ENCODE measurements around the gene TEX50.
"Not testable (repeated sequence)": the region's sequence is repeated elsewhere in the genome, so short reads cannot be mapped to it uniquely, and the experiment has no call there.

Gene TEX50

DNA sequence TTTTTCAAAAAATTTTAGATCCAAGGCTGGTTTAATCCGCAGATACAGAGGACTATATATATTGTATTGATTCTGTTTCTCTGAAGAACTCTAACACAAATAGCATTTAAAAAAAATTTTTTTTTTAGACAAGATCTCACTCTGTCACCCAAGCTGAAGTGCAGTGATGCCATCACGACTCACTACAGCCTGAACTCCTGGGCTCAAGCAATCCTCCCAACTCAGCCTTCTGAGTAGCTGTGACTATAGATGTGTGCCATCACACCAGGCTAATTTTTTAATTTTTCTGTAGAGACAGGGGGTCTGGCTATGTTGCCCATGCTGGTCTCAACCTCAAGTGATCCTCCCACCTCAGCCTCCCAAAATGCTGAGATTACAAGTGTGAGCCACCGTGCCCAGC is 31.5 kb downstream of the TEX50 start:
- Histone ChIP-seq H3K4me1 (ENCODE audit: control extremely low read depth in 1 of 4, control insufficient read depth in 4 of 4, insufficient read depth in 4 of 4, low read length in 3 of 4) (peaks cover 0 to 17% (median 9%) of the 10 kb centered on the region in 4 experiments), H3K9me3 (ENCODE audit: control extremely low read depth in 1 of 5, control insufficient read depth in 4 of 5, insufficient read depth in 2 of 5, low read depth in 1 of 5, low read length in 4 of 5) (peaks cover 0 to 2% (median 0%) of the 10 kb centered on the region in 5 experiments), H3K4me3 (ENCODE audit: control insufficient read depth in 1 of 7, extremely low read depth in 1 of 7, insufficient read depth in 4 of 7, low read depth in 2 of 7, low read length in 6 of 7) (no peak overlapping the region), H3K27ac (ENCODE audit: insufficient read depth in 1 of 2, low read depth in 1 of 2, low read length in 2 of 2, poor library complexity in 1 of 2, severe bottlenecking in 2 of 2) (no peak overlapping the region), H3K27me3 (replicated peaks in 2 of 5; ENCODE audit: control insufficient read depth in 4 of 5, insufficient read depth in 5 of 5, low read length in 4 of 5) (peaks cover 0 to 6% (median 4%) of the 10 kb centered on the region in 5 experiments), H3K36me3 (ENCODE audit: control insufficient read depth in 4 of 4, insufficient read depth in 4 of 4, low read length in 3 of 4) (no peaks in the 10 kb centered on the region)
- no peak for DNase-seq
- 80% methylated on average over 1 of the region's 3 CpGs for WGBS (ENCODE audit: insufficient coverage)
- CTCF ChIA-PET: interaction anchor here (0.6 kb wide), 1 partner anchor 246 kb away, joined by 3 read pairs; no protein-coding TSS in a partner anchor
- POLR2A ChIA-PET: no interaction called here

DNA sequence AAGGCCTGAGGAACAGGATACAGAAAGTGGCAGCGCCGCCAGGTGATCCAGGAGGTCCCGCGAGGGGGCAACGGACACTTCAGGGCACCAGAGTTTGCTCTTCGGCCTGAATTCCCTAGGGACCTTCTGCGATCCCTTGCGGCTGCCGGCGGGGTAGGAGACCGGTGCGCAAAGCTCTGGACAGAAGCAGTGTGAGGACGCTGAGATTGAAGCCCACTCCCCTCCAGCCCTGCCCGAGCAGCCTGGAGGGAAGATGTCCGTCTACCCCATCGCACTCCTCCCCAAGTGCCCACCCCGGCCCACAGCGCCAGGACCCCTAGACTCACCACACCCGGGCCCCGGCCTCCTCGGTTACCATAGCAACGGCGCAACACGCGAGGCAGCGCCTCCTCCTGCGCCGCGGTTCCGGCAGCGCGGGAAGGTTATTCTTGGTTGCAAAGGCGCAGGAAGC is 34.4 kb downstream of the TEX50 start, which contains the start of gene ANKRD45:
Gene ANKRD45, minus strand, starts transcription at position 361 of the 451 bp plus-strand sequence. CDS start 10,433 bp downstream, outside the sequence.
- H3K4me1 ChIP-seq (ENCODE audit: control extremely low read depth in 1 of 4, control insufficient read depth in 4 of 4, insufficient read depth in 4 of 4, low read length in 3 of 4): peaks cover 0 to 10% (median 8%) of the 10 kb centered on the region in 4 experiments
- H3K4me3 ChIP-seq (ENCODE audit: control insufficient read depth in 1 of 7, extremely low read depth in 1 of 7, insufficient read depth in 4 of 7, low read depth in 2 of 7, low read length in 6 of 7): peak within 1 kb of the TSS; percentile 35 to 74 (median 47)
- ChIA-PET POLR2A (no interaction called here), CTCF (no interaction called here)
- no peaks in the 10 kb centered on the region for H3K36me3 ChIP-seq (ENCODE audit: control insufficient read depth in 4 of 4, insufficient read depth in 4 of 4, low read length in 3 of 4)
- no peaks in the 10 kb centered on the region for H3K9me3 ChIP-seq (ENCODE audit: control extremely low read depth in 1 of 5, control insufficient read depth in 4 of 5, insufficient read depth in 2 of 5, low read depth in 1 of 5, low read length in 4 of 5)
- peak; percentile 27 to 66 (median 60) for DNase-seq
- H3K27ac ChIP-seq (ENCODE audit: insufficient read depth in 1 of 2, low read depth in 1 of 2, low read length in 2 of 2, poor library complexity in 1 of 2, severe bottlenecking in 2 of 2): peak within 1 kb of the TSS in 1 of 2 experiments; percentile 43
- 6% methylated on average over 24 of the region's 33 CpGs for whole genome bisulfite sequencing (ENCODE audit: insufficient coverage)
- peaks cover 0 to 6% (median 3%) of the 10 kb centered on the region in 5 experiments for H3K27me3 ChIP-seq (replicated peaks in 2 of 5; ENCODE audit: control insufficient read depth in 4 of 5, insufficient read depth in 5 of 5, low read length in 4 of 5)

DNA sequence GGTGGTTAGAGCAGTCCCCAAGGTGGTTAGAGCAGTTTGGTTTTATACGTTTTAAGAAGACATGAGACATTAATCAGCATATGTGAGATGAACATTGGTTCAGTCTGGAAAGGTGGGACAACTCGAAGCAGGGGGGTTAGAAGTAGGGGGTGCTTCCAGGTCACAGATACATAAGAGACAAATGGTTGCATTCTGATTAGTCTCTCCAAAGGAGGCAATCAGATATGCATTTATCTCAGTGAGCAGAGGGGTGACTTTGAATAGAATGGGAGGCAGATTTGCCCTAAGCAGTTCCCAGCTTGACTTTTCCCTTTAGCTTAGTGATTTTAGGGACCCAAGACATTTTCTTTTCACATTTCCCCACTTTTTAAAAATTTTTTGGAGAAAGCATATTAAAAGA is 39.4 kb downstream of the TEX50 start:
- WGBS (ENCODE audit: insufficient coverage): 100% methylated on average over 2 of the region's 2 CpGs
- H3K4me3 ChIP-seq (ENCODE audit: control insufficient read depth in 1 of 7, extremely low read depth in 1 of 7, insufficient read depth in 4 of 7, low read depth in 2 of 7, low read length in 6 of 7); H3K27me3 ChIP-seq (replicated peaks in 2 of 5; ENCODE audit: control insufficient read depth in 4 of 5, insufficient read depth in 5 of 5, low read length in 4 of 5); CTCF ChIA-PET; POLR2A ChIA-PET; DNase-seq; H3K27ac ChIP-seq (ENCODE audit: insufficient read depth in 1 of 2, low read depth in 1 of 2, low read length in 2 of 2, poor library complexity in 1 of 2, severe bottlenecking in 2 of 2); H3K9me3 ChIP-seq (ENCODE audit: control extremely low read depth in 1 of 5, control insufficient read depth in 4 of 5, insufficient read depth in 2 of 5, low read depth in 1 of 5, low read length in 4 of 5); H3K4me1 ChIP-seq (ENCODE audit: control extremely low read depth in 1 of 4, control insufficient read depth in 4 of 4, insufficient read depth in 4 of 4, low read length in 3 of 4); H3K36me3 ChIP-seq (ENCODE audit: control insufficient read depth in 4 of 4, insufficient read depth in 4 of 4, low read length in 3 of 4): not testable (repeated sequence)

DNA sequence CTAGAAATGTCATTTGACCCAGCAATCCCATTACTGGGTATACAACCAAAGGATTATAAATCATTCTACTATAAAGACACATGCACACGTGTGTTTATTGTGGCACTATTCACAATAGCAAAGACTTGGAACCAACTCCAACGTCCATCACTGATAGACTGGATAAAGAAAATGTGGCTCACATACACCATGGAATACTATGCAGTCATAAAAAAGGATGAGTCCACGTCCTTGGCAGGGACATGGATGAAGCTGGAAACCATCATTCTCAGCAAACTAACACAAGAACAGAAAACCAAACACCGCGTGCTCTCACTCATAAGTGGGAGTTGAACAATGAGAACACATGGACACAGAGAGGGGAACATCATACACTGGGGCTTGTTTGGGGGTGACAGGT is 45.0 kb downstream of the TEX50 start:
- DNase-seq; H3K4me1 ChIP-seq (ENCODE audit: control extremely low read depth in 1 of 4, control insufficient read depth in 4 of 4, insufficient read depth in 4 of 4, low read length in 3 of 4); H3K36me3 ChIP-seq (ENCODE audit: control insufficient read depth in 4 of 4, insufficient read depth in 4 of 4, low read length in 3 of 4); H3K9me3 ChIP-seq (ENCODE audit: control extremely low read depth in 1 of 5, control insufficient read depth in 4 of 5, insufficient read depth in 2 of 5, low read depth in 1 of 5, low read length in 4 of 5); H3K4me3 ChIP-seq (ENCODE audit: control insufficient read depth in 1 of 7, extremely low read depth in 1 of 7, insufficient read depth in 4 of 7, low read depth in 2 of 7, low read length in 6 of 7); POLR2A ChIA-PET; H3K27me3 ChIP-seq (replicated peaks in 2 of 5; ENCODE audit: control insufficient read depth in 4 of 5, insufficient read depth in 5 of 5, low read length in 4 of 5); CTCF ChIA-PET; H3K27ac ChIP-seq (ENCODE audit: insufficient read depth in 1 of 2, low read depth in 1 of 2, low read length in 2 of 2, poor library complexity in 1 of 2, severe bottlenecking in 2 of 2): not testable (repeated sequence)
- 100% methylated on average over 3 of the region's 5 CpGs for WGBS (ENCODE audit: insufficient coverage)

DNA sequence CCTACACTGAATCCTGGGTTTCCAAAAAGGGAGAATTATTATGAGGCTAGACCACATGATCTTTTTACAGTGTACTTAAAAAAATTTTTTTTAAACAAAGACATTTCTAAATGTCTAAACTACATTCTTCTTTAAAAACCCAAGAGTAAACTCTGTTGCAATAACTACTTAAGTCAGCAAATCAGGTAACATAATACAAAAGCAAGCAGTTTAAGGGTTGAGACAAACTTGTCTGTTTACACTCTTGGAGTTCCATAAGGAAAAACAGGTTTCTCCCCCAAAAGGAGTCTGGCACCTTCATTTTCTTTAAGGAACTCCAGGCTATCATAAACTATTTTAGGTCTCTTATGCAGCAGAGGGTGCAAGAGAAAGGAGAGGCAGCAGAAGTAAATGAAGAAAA is 47.0 kb downstream of the TEX50 start:
- no peak for DNase-seq
- Histone ChIP-seq H3K4me3 (ENCODE audit: control insufficient read depth in 1 of 7, extremely low read depth in 1 of 7, insufficient read depth in 4 of 7, low read depth in 2 of 7, low read length in 6 of 7) (no peak overlapping the region), H3K27ac (ENCODE audit: insufficient read depth in 1 of 2, low read depth in 1 of 2, low read length in 2 of 2, poor library complexity in 1 of 2, severe bottlenecking in 2 of 2) (no peak overlapping the region), H3K27me3 (replicated peaks in 2 of 5; ENCODE audit: control insufficient read depth in 4 of 5, insufficient read depth in 5 of 5, low read length in 4 of 5) (no peaks in the 10 kb centered on the region), H3K9me3 (ENCODE audit: control extremely low read depth in 1 of 5, control insufficient read depth in 4 of 5, insufficient read depth in 2 of 5, low read depth in 1 of 5, low read length in 4 of 5) (peaks cover 0 to 3% (median 0%) of the 10 kb centered on the region in 5 experiments), H3K36me3 (ENCODE audit: control insufficient read depth in 4 of 4, insufficient read depth in 4 of 4, low read length in 3 of 4) (no peaks in the 10 kb centered on the region), H3K4me1 (ENCODE audit: control extremely low read depth in 1 of 4, control insufficient read depth in 4 of 4, insufficient read depth in 4 of 4, low read length in 3 of 4) (peaks cover 0 to 8% (median 0%) of the 10 kb centered on the region in 4 experiments)
- ChIA-PET POLR2A (no interaction called here), CTCF (interaction anchor here (1.5 kb wide), 1 partner anchor 9 kb away, joined by 3 read pairs; no protein-coding TSS in a partner anchor)

DNA sequence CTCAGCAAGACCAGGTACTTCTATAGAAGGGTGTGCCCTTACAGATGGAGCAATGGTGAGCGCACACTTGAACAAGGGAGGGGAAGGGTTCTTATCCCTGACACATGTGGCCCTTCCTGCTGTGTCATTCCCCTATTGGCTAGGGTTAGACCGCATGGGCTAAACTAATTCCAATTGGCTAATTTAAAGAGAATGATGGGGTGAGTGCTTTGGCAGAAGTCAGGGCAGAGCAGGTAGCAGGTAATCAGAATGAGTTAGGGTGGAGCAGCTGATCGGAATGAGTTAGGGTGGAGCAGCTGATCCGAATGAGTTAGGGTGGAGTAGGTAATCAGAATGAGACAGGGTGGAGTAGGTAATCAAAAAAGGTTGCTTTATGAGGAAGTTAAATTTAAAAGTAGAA is 48.7 kb downstream of the TEX50 start:
- WGBS (ENCODE audit: insufficient coverage): 83% methylated on average over 1 of the region's 4 CpGs
- CTCF ChIA-PET: interaction anchor here (1.1 kb wide), 1 partner anchor 11 kb away, joined by 3 read pairs; no protein-coding TSS in a partner anchor

DNA sequence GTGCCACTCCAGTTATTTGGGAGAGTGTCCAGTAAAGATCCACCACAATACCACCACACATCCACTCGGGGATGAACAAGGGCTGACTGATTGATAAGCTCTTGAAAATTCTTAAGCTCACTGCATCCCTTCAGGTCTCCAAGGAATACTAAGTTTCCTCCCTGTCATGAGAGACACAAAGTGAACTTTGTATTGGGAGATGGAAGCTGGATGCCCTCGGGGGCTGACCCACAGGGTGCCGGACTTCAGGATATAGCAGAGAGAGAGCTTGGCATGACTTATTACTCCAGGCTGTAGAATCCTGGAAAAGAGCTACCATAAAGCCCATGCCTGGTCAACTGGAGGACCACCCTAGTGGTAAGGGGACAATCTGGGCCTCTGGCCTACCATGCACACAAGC is 50.0 kb downstream of the TEX50 start:
- CTCF ChIA-PET: not testable (repeated sequence)

More for the DNA sequence above, 48.7 kb downstream of the TEX50 start:
- H3K9me3 ChIP-seq (ENCODE audit: control extremely low read depth in 1 of 5, control insufficient read depth in 4 of 5, insufficient read depth in 2 of 5, low read depth in 1 of 5, low read length in 4 of 5); H3K27me3 ChIP-seq (replicated peaks in 2 of 5; ENCODE audit: control insufficient read depth in 4 of 5, insufficient read depth in 5 of 5, low read length in 4 of 5); DNase-seq; H3K4me3 ChIP-seq (ENCODE audit: control insufficient read depth in 1 of 7, extremely low read depth in 1 of 7, insufficient read depth in 4 of 7, low read depth in 2 of 7, low read length in 6 of 7); POLR2A ChIA-PET; H3K27ac ChIP-seq (ENCODE audit: insufficient read depth in 1 of 2, low read depth in 1 of 2, low read length in 2 of 2, poor library complexity in 1 of 2, severe bottlenecking in 2 of 2); H3K36me3 ChIP-seq (ENCODE audit: control insufficient read depth in 4 of 4, insufficient read depth in 4 of 4, low read length in 3 of 4): not testable (repeated sequence)
- H3K4me1 ChIP-seq (ENCODE audit: control extremely low read depth in 1 of 4, control insufficient read depth in 4 of 4, insufficient read depth in 4 of 4, low read length in 3 of 4): peaks cover 0 to 12% (median 0%) of the 10 kb centered on the region in 4 experiments

More for the DNA sequence above, 50.0 kb downstream of the TEX50 start:
- peaks cover 0 to 13% (median 0%) of the 10 kb centered on the region in 4 experiments for H3K4me1 ChIP-seq (ENCODE audit: control extremely low read depth in 1 of 4, control insufficient read depth in 4 of 4, insufficient read depth in 4 of 4, low read length in 3 of 4)
- POLR2A ChIA-PET; H3K4me3 ChIP-seq (ENCODE audit: control insufficient read depth in 1 of 7, extremely low read depth in 1 of 7, insufficient read depth in 4 of 7, low read depth in 2 of 7, low read length in 6 of 7); H3K9me3 ChIP-seq (ENCODE audit: control extremely low read depth in 1 of 5, control insufficient read depth in 4 of 5, insufficient read depth in 2 of 5, low read depth in 1 of 5, low read length in 4 of 5); H3K27me3 ChIP-seq (replicated peaks in 2 of 5; ENCODE audit: control insufficient read depth in 4 of 5, insufficient read depth in 5 of 5, low read length in 4 of 5); H3K27ac ChIP-seq (ENCODE audit: insufficient read depth in 1 of 2, low read depth in 1 of 2, low read length in 2 of 2, poor library complexity in 1 of 2, severe bottlenecking in 2 of 2); H3K36me3 ChIP-seq (ENCODE audit: control insufficient read depth in 4 of 4, insufficient read depth in 4 of 4, low read length in 3 of 4); DNase-seq: not testable (repeated sequence)
- 100% methylated on average over 2 of the region's 3 CpGs for WGBS (ENCODE audit: insufficient coverage)
